HUES6 (cell line): ENCODE measurements around the gene BCLAF1.

Experiments
- H3K27ac ChIP-seq: 2 replicates; pipeline ENCODE4 v1.7.0; 2013; ENCODE audit warnings: low read depth, mild to moderate bottlenecking, low read length, inconsistent platforms
- H3K27me3 ChIP-seq: 2 replicates; pipeline ENCODE4 v1.6.1; 2013; ENCODE audit warnings: low read length; ENCODE audit not compliant: control insufficient read depth, insufficient read depth
- H3K36me3 ChIP-seq: 2 replicates; pipeline ENCODE4 v1.6.1; 2013; ENCODE audit warnings: low read length; ENCODE audit not compliant: control insufficient read depth, insufficient read depth
- H3K4me1 ChIP-seq: 2 replicates; pipeline ENCODE4 v1.6.1; 2013; ENCODE audit warnings: low read length; ENCODE audit not compliant: control insufficient read depth, insufficient read depth
- H3K4me3 ChIP-seq: 2 replicates; pipeline ENCODE4 v1.5.1; 2013; ENCODE audit warnings: low read depth, low read length
- H3K9ac ChIP-seq: one replicate; pipeline ENCODE4 v1.6.1; 2013; ENCODE audit warnings: mild to moderate bottlenecking, low read length
- H3K9me3 ChIP-seq: 2 replicates; pipeline ENCODE4 v1.6.1; 2013; ENCODE audit warnings: low read depth, low read length; ENCODE audit not compliant: control insufficient read depth, insufficient read depth

BCLAF1 gene

GRCh38 chr6:136274062-136274461 lies 15.6 kb downstream of the BCLAF1 start:
- no peaks in the 10 kb centered on the region for H3K27me3 ChIP-seq
- no peak overlapping the region for H3K27ac ChIP-seq
- peaks cover 92% of the 10 kb centered on the region for H3K36me3 ChIP-seq
- no peaks in the 10 kb centered on the region for H3K9me3 ChIP-seq
- no peak overlapping the region for H3K9ac ChIP-seq
- no peak overlapping the region for H3K4me3 ChIP-seq
- H3K4me1 ChIP-seq, result no peaks in the 10 kb centered on the region

GRCh38 chr6:136265101-136265500 lies 24.5 kb downstream of the BCLAF1 start:
- H3K4me3 ChIP-seq, result no peak overlapping the region
- peaks cover 100% of the 10 kb centered on the region for H3K36me3 ChIP-seq
- H3K9ac ChIP-seq, result no peak overlapping the region
- no peak overlapping the region for H3K27ac ChIP-seq
- H3K9me3 ChIP-seq, result no peaks in the 10 kb centered on the region
- H3K27me3 ChIP-seq, result no peaks in the 10 kb centered on the region
- H3K4me1 ChIP-seq, result no peaks in the 10 kb centered on the region

GRCh38 chr6:136262940-136263339 lies 26.7 kb downstream of the BCLAF1 start:
- peaks cover 100% of the 10 kb centered on the region for H3K36me3 ChIP-seq
- H3K27ac ChIP-seq, result no peak overlapping the region
- no peaks in the 10 kb centered on the region for H3K9me3 ChIP-seq

DNA sequence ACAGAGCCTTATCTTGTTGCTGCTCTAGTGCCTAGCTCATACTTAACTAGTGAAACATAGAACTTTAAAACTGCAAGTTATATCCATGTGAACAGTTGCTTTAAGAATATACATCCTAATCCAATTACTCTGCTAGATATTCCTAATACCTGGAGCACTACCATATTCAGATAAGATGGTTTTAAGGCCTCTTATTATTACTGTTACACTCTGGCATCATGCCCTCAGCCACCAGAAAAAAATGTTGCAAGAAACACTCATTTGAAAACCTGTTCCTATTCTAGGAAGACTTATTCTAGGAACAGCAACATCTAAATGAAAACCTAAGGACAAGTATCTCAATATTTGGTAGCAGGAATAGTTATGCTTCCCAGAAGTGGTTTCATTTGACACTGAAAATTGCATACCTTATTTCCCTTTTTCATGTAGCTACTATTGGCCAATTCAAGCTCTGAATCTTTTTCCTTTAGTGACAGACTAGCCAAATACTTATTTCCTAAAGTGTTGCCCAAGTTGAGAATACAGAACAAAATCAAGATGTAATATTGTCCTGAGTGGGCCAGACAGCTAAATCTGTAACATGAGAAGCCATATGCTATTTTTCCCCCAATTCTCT lies 34.7 kb downstream of the BCLAF1 start:
- H3K27ac ChIP-seq, result no peak overlapping the region
- H3K36me3 ChIP-seq, result peaks cover 34% of the 10 kb centered on the region
- no peaks in the 10 kb centered on the region for H3K9me3 ChIP-seq
- no peak overlapping the region for H3K4me3 ChIP-seq
- no peaks in the 10 kb centered on the region for H3K4me1 ChIP-seq
- no peak overlapping the region for H3K9ac ChIP-seq
- no peaks in the 10 kb centered on the region for H3K27me3 ChIP-seq

More at GRCh38 chr6:136262940-136263339, 26.7 kb downstream of the BCLAF1 start:
- H3K27me3 ChIP-seq, result no peaks in the 10 kb centered on the region
- H3K9ac ChIP-seq, result no peak overlapping the region
- no peaks in the 10 kb centered on the region for H3K4me1 ChIP-seq
- no peak overlapping the region for H3K4me3 ChIP-seq

- no peak overlapping the region for H3K27ac ChIP-seq
- H3K27me3 ChIP-seq, result no peaks in the 10 kb centered on the region
- no peak overlapping the region for H3K9ac ChIP-seq
- H3K4me1 ChIP-seq, result no peaks in the 10 kb centered on the region
- peaks cover 22% of the 10 kb centered on the region for H3K36me3 ChIP-seq
- no peak overlapping the region for H3K4me3 ChIP-seq
- H3K9me3 ChIP-seq, result no peaks in the 10 kb centered on the region
Observed at GRCh38 chr6:136253734-136254133, 35.9 kb downstream of the BCLAF1 start.

DNA sequence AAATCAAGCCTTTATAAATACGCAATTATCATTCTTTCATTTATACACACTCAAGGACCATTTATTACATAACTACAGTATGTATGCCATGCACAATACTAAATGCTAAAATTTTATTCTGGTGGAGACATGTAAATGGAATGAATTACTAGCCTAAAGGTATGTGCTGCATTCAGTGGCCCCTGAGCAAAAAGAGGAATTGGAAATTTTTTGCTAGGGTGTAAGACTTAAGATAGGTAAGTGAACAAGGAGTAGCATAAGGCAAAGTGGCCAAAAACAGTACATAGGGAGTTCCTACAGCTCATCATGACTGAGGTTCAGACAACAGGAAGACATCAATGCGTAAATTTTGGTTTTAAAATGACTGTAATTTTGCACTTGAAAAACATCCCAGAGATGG lies 37.2 kb downstream of the BCLAF1 start:
- H3K27ac ChIP-seq, result no peak overlapping the region

GRCh38 chr6:136251394-136251793 lies 38.3 kb downstream of the BCLAF1 start:
- Histone ChIP-seq H3K9ac (no peak overlapping the region), H3K36me3 (no peaks in the 10 kb centered on the region; the same call in 1 of the 2 replicates), H3K27me3 (no peaks in the 10 kb centered on the region), H3K27ac (no peak overlapping the region), H3K4me3 (peak overlapping the region; percentile 89), H3K9me3 (no peaks in the 10 kb centered on the region), H3K4me1 (no peaks in the 10 kb centered on the region)

More for the DNA sequence above, 37.2 kb downstream of the BCLAF1 start:
- H3K4me1 ChIP-seq, result no peaks in the 10 kb centered on the region
- no peaks in the 10 kb centered on the region for H3K27me3 ChIP-seq
- peaks cover 9% of the 10 kb centered on the region for H3K36me3 ChIP-seq
- no peaks in the 10 kb centered on the region for H3K9me3 ChIP-seq
- no peak overlapping the region for H3K9ac ChIP-seq
- no peak overlapping the region for H3K4me3 ChIP-seq

- H3K36me3 ChIP-seq, result no peaks in the 10 kb centered on the region
Observed at GRCh38 chr6:136250686-136251008, 39.0 kb downstream of the BCLAF1 start.

GRCh38 chr6:136249811-136250685 lies 39.6 kb downstream of the BCLAF1 start, which contains the start of gene MTFR2:
Gene MTFR2, minus strand, starts transcription at chr6:136250311. Its CDS starts 1,212 bp downstream, at chr6:136249099.
- H3K36me3 ChIP-seq, result no peaks in the 10 kb centered on the region
- H3K4me3 ChIP-seq, result peak within 1 kb of the TSS; percentile 89
- H3K9ac ChIP-seq, result peak within 1 kb of the TSS; percentile 85
- no peaks in the 10 kb centered on the region for H3K27me3 ChIP-seq
- H3K27ac ChIP-seq, result no peak within 1 kb of the TSS
- H3K4me1 ChIP-seq, result no peaks in the 10 kb centered on the region
- no peaks in the 10 kb centered on the region for H3K9me3 ChIP-seq

More at GRCh38 chr6:136250686-136251008, 39.0 kb downstream of the BCLAF1 start:
- Histone ChIP-seq H3K9me3 (no peaks in the 10 kb centered on the region), H3K4me3 (peak overlapping the region; percentile 89), H3K9ac (peak overlapping the region; percentile 62), H3K27ac (no peak overlapping the region), H3K4me1 (no peaks in the 10 kb centered on the region), H3K27me3 (no peaks in the 10 kb centered on the region)

DNA sequence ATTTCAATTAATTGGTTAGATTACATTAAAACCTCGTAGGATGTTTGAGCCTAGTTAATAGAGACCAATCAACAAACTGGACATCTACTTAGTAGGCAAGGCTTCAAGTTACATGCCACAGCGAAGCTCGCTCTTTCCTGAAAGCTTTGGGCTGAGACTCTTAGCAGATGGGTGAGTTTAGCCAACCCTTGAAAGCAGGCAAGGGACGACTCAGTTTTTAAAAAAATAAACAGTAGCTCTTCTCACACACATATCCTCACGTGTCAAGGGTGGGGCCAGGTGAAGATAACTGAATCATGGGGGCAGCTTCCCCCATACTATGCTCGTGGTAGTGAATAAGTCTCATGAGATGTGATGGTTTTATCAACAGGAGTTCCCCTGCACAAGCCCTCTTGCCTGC lies 40.3 kb downstream of the BCLAF1 start:
- Histone ChIP-seq H3K36me3 (0 out of 2 replicates have a peak, but pooled peaks cover 4% of the 10 kb centered on the region), H3K27ac (no peak overlapping the region), H3K4me1 (no peaks in the 10 kb centered on the region), H3K9me3 (no peaks in the 10 kb centered on the region), H3K27me3 (no peaks in the 10 kb centered on the region), H3K9ac (peak overlapping the region; percentile 85), H3K4me3 (peak overlapping the region; percentile 89)

GRCh38 chr6:136244061-136244616 lies 45.5 kb downstream of the BCLAF1 start:
- Histone ChIP-seq H3K9ac (no peak overlapping the region), H3K27ac (no peak overlapping the region), H3K9me3 (no peaks in the 10 kb centered on the region), H3K4me3 (no peak overlapping the region), H3K27me3 (no peaks in the 10 kb centered on the region), H3K36me3 (peaks cover 31% of the 10 kb centered on the region), H3K4me1 (no peaks in the 10 kb centered on the region)
